PC-9 (cell line): ENCODE data around the gene KCTD20. TPM values are rescaled to one million over a fixed set of nuclear protein-coding genes. Genes with fewer than 3 reads are reported as not detected.

Source experiments
- BruUV-seq: library from RNA; stranded (reverse); fragments of 400-500 nt; replicated peaks from 2 replicates; lab custom pipeline; 2021; lab: Mats Ljungman, UMichigan
- CTCF ChIA-PET: fragments of 300-600 bp; sonication (Branson Sonifier 250); formaldehyde crosslinking; loops from one replicate; lab custom pipeline; 2022; ENCODE audit warnings: antibody characterized with exemption; lab: Charles Lee
- POLR2A ChIA-PET: fragments of 300-600 bp; sonication (Branson Sonifier 250); formaldehyde crosslinking; loops from one replicate; lab custom pipeline; 2022; ENCODE audit warnings: antibody characterized with exemption; ENCODE audit not compliant: unreplicated experiment; lab: Charles Lee
- DNase-seq, 2 experiments: peaks; one replicate each; pipeline versions ENCODE4 v3.0.0 to v3.0.0-alpha.2; 2015 to 2022; ENCODE audit warnings: mixed read lengths in 1 of 2
- H2AFZ ChIP-seq: fragments of 200-600 bp; sonication (generic); 2 replicates; pipeline ENCODE4 v1.8.1; 2017; ENCODE audit warnings: antibody characterized with exemption
- H3F3A ChIP-seq: fragments of 200-600 bp; sonication (generic); 2 replicates; pipeline ENCODE4 v1.8.1; 2017; ENCODE audit warnings: antibody characterized with exemption, mild to moderate bottlenecking, low read depth; ENCODE audit not compliant: insufficient read depth
- H3K27ac ChIP-seq: fragments of 200-600 bp; sonication (generic); 2 replicates; pipeline ENCODE4 v1.6.1; 2016; ENCODE audit warnings: mixed run types
- H3K27me3 ChIP-seq: fragments of 200-600 bp; sonication (generic); 2 replicates; pipeline ENCODE4 v1.6.1; 2016; ENCODE audit warnings: low read depth, mixed run types; ENCODE audit not compliant: insufficient read depth
- H3K36me3 ChIP-seq: fragments of 200-600 bp; sonication (generic); 2 replicates; pipeline ENCODE4 v1.6.1; 2016; ENCODE audit warnings: low read depth, mixed run types
- H3K4me1 ChIP-seq: fragments of 200-600 bp; sonication (generic); replicated peaks from 2 replicates; pipeline ENCODE4 v1.6.1; 2016; ENCODE audit warnings: mixed run types; ENCODE audit not compliant: insufficient read depth
- H3K4me2 ChIP-seq: fragments of 200-600 bp; sonication (generic); 2 replicates; pipeline ENCODE4 v1.6.1; 2017; ENCODE audit warnings: mixed run types
- H3K4me3 ChIP-seq: fragments of 200-600 bp; sonication (generic); 2 replicates; pipeline ENCODE4 v1.6.1; 2016; ENCODE audit warnings: mixed run types
- H3K79me2 ChIP-seq: fragments of 200-600 bp; sonication (generic); 2 replicates; pipeline ENCODE4 v1.6.1; 2017; ENCODE audit warnings: low read depth, mixed run types
- H3K9me2 ChIP-seq: fragments of 200-600 bp; sonication (generic); 2 replicates; pipeline ENCODE4 v1.8.1; 2017; ENCODE audit warnings: mild to moderate bottlenecking; ENCODE audit not compliant: insufficient read depth
- H3K9me3 ChIP-seq: fragments of 200-600 bp; sonication (generic); 2 replicates; pipeline ENCODE4 v1.8.1; 2016; ENCODE audit warnings: low read depth; ENCODE audit not compliant: insufficient read depth
- H4K20me1 ChIP-seq: fragments of 200-600 bp; sonication (generic); 2 replicates; pipeline ENCODE4 v1.8.1; 2017; ENCODE audit not compliant: insufficient read depth
- CTCF ChIP-seq: fragments of 200-600 bp; sonication (generic); conservative IDR thresholded peaks from 2 replicates; pipeline ENCODE4 v1.6.1; 2017; ENCODE audit warnings: mixed run types, antibody characterized with exemption, mild to moderate bottlenecking, moderate library complexity
- EZH2 ChIP-seq: fragments of 200-600 bp; sonication (generic); IDR thresholded peaks from 2 replicates; pipeline ENCODE4 v1.8.0; 2017; ENCODE audit warnings: antibody characterized with exemption, low read depth
- intact Hi-C: fragments of 100-400 bp; cut with micrococcal nuclease; formaldehyde crosslinking; loops from one replicate; pipeline ENCODE4 v1.10.0; 2022; ENCODE audit not compliant: unreplicated experiment
- total RNA-seq: library from RNA; stranded (reverse); gene quantifications from 2 replicates; pipeline ENCODE4 v1.2.3, GENCODE V29; 2021

The KCTD20 gene
- total RNA-seq, 1 experiment from 2014 or later = 42.5 TPM

GRCh38 chr6:36463676-36464075, 20.9 kb downstream of the KCTD20 start:
- Histone ChIP-seq H3K36me3 (no peaks in the 10 kb centered on the region), H3K9me2 (no peaks in the 10 kb centered on the region), H3F3A (peaks cover 7% of the 10 kb centered on the region; the same call in 1 of the 2 replicates), H3K4me3 (no peak overlapping the region), H3K4me2 (no peak overlapping the region), H4K20me1 (peaks cover 6% of the 10 kb centered on the region; the same call in 1 of the 2 replicates), H2AFZ (no peak overlapping the region), H3K9me3 (no peaks in the 10 kb centered on the region), H3K27ac (no peak overlapping the region), H3K27me3 (no peaks in the 10 kb centered on the region), H3K79me2 (peaks cover 84% of the 10 kb centered on the region), H3K4me1 (no peaks in the 10 kb centered on the region)
- no peak for TF ChIP-seq CTCF
- no peak for TF ChIP-seq EZH2
- ChIA-PET CTCF (no interaction called here), POLR2A (interaction anchor here (0.6 to 0.9 kb wide), 2 partner anchors 40 to 129 kb away, joined by 5 to 6 read pairs; no protein-coding TSS in a partner anchor)
- no TSS peak for BruUV-seq
- no peak for DNase-seq
- intact Hi-C loops = no loop called here

GRCh38 chr6:36464233-36464632, 21.4 kb downstream of the KCTD20 start:
- Histone ChIP-seq H3K4me3 (no peak overlapping the region), H3K36me3 (no peaks in the 10 kb centered on the region), H3F3A (peaks cover 7% of the 10 kb centered on the region; the same call in 1 of the 2 replicates), H2AFZ (no peak overlapping the region), H3K9me3 (no peaks in the 10 kb centered on the region), H3K27me3 (no peaks in the 10 kb centered on the region), H3K4me2 (no peak overlapping the region), H3K9me2 (no peaks in the 10 kb centered on the region), H3K4me1 (no peaks in the 10 kb centered on the region), H3K27ac (no peak overlapping the region), H4K20me1 (peaks cover 9% of the 10 kb centered on the region), H3K79me2 (peaks cover 86% of the 10 kb centered on the region)
- ChIA-PET CTCF (no interaction called here), POLR2A (no interaction called here)
- no peak for DNase-seq
- TF ChIP-seq CTCF = no peak
- no peak for TF ChIP-seq EZH2
- no TSS peak for BruUV-seq
- intact Hi-C loops = no loop called here

- H3F3A ChIP-seq = peaks cover 13% of the 10 kb centered on the region; the same call in 1 of the 2 replicates
- intact Hi-C loops = no loop called here
- ChIA-PET POLR2A (no interaction called here), CTCF (no interaction called here)
- no peak for DNase-seq
- no peaks in the 10 kb centered on the region for H3K9me2 ChIP-seq
- H3K4me2 ChIP-seq = no peak overlapping the region
- H3K79me2 ChIP-seq = peaks cover 69% of the 10 kb centered on the region
- no peak for TF ChIP-seq CTCF
- TF ChIP-seq EZH2 = no peak
- peaks cover 5% of the 10 kb centered on the region; the same call in 1 of the 2 replicates for H3K36me3 ChIP-seq
- no peaks in the 10 kb centered on the region for H3K4me1 ChIP-seq
- H3K27ac ChIP-seq = no peak overlapping the region
- BruUV-seq = no TSS peak
- no peak overlapping the region for H3K4me3 ChIP-seq
- H3K27me3 ChIP-seq = no peaks in the 10 kb centered on the region
- H4K20me1 ChIP-seq = peaks cover 10% of the 10 kb centered on the region
- no peak overlapping the region for H2AFZ ChIP-seq
- H3K9me3 ChIP-seq = no peaks in the 10 kb centered on the region
These were observed 24.8 kb downstream of the KCTD20 start for GRCh38 chr6:36467625-36468024.
